GM23248 (cell line): ENCODE results near the gene ALK.

Experiments
- EZH2 ChIP-seq: fragments of 200-600 bp; sonication (generic); IDR thresholded peaks from 2 replicates; pipeline ENCODE4 v1.6.1; 2018; ENCODE audit warnings: antibody characterized with exemption, mild to moderate bottlenecking; ENCODE audit not compliant: insufficient read depth, poor library complexity, severe bottlenecking
- EZH2phosphoT487 ChIP-seq: fragments of 200-600 bp; sonication (generic); IDR thresholded peaks from 2 replicates; pipeline ENCODE4 v1.6.1; 2018; ENCODE audit warnings: antibody characterized with exemption, moderate library complexity, mild to moderate bottlenecking, low read depth; ENCODE audit not compliant: insufficient read depth

GRCh38 chr2:29775937-29776336, 145.4 kb downstream of the ALK start:
- no peak for TF ChIP-seq EZH2
- TF ChIP-seq EZH2phosphoT487 = no peak
